COLO668 (cell line): ENCODE data around the gene SLIT3.

Experiments used
- DNase-seq: peaks from one replicate; lab custom pipeline; 2025; ENCODE audit not compliant: unreplicated experiment; lab: John Stamatoyannopoulos, UW

SLIT3 gene

GRCh38 chr5:169299663-169300467 is 1.1 kb downstream of the SLIT3 start:
- DNase-seq = no peak

- no peak for DNase-seq
Measured at GRCh38 chr5:169299191-169299662, 1.7 kb downstream of the SLIT3 start.

GRCh38 chr5:169298193-169298592 is 2.7 kb downstream of the SLIT3 start:
- DNase-seq = no peak

GRCh38 chr5:169296419-169297143 is 4.4 kb downstream of the SLIT3 start:
- DNase-seq = no peak

GRCh38 chr5:169295306-169295705 is 5.6 kb downstream of the SLIT3 start:
- DNase-seq = no peak

GRCh38 chr5:169294621-169295020 is 6.3 kb downstream of the SLIT3 start:
- DNase-seq = no peak

GRCh38 chr5:169291877-169292276 is 9.1 kb downstream of the SLIT3 start:
- no peak for DNase-seq

GRCh38 chr5:169290895-169291294 is 10.0 kb downstream of the SLIT3 start:
- DNase-seq = no peak

GRCh38 chr5:169289520-169289919 is 11.4 kb downstream of the SLIT3 start:
- DNase-seq = no peak

- no peak for DNase-seq
Measured at GRCh38 chr5:169288066-169288930, 12.6 kb downstream of the SLIT3 start.

- DNase-seq = no peak
Measured at GRCh38 chr5:169287529-169287928, 13.4 kb downstream of the SLIT3 start.

- DNase-seq = no peak
Measured at GRCh38 chr5:169286572-169287300, 14.2 kb downstream of the SLIT3 start.

- DNase-seq = no peak
Measured at GRCh38 chr5:169283887-169284286, 17.1 kb downstream of the SLIT3 start.

- no peak for DNase-seq
Measured at GRCh38 chr5:169281625-169282024, 19.3 kb downstream of the SLIT3 start.

- DNase-seq = no peak
Measured at GRCh38 chr5:169280696-169281095, 20.2 kb downstream of the SLIT3 start.

- no peak for DNase-seq
Measured at GRCh38 chr5:169280286-169280685, 20.7 kb downstream of the SLIT3 start.

- no peak for DNase-seq
Measured at GRCh38 chr5:169279125-169279524, 21.8 kb downstream of the SLIT3 start.

- DNase-seq = no peak
Measured at GRCh38 chr5:169273881-169274280, 27.1 kb downstream of the SLIT3 start.

GRCh38 chr5:169273451-169273850 is 27.5 kb downstream of the SLIT3 start:
- no peak for DNase-seq

GRCh38 chr5:169272731-169273427 is 28.1 kb downstream of the SLIT3 start:
- DNase-seq = no peak
